H1 (cell line): Measurements from ENCODE around the gene PDLIM4. TPM values are rescaled to one million over a fixed set of nuclear protein-coding genes. Genes with fewer than 3 reads are reported as not detected.
A peak's percentile ranks its signal among the peaks of the same experiment; 100 is the strongest.

ENCODE experiments used
- CTCF ChIA-PET: fragments of 300-600 bp; sonication (Branson Sonifier 250); formaldehyde crosslinking; loops from one replicate; lab custom pipeline; 2021; ENCODE audit not compliant: partially characterized antibody; lab: Charles Lee
- POLR2A ChIA-PET: fragments of 300-600 bp; sonication (Branson Sonifier 250); formaldehyde crosslinking; loops from one replicate; lab custom pipeline; 2021; ENCODE audit warnings: inconsistent platforms; ENCODE audit not compliant: partially characterized antibody; lab: Charles Lee
- DNase-seq, 2 experiments: peaks; one replicate each; pipeline versions ENCODE4 v3.0.0 to v3.0.0-alpha.2; 2010 to 2022; ENCODE audit warnings: low spot score in 2 of 2, low read depth in 1 of 2, mixed read lengths in 1 of 2
- FAIRE-seq: peaks from 2 replicates; lab custom pipeline; 2011; peaks lifted over from hg19 to GRCh38; lab: Jason Lieb, UNC
- H2AFZ ChIP-seq: 2 replicates; pipeline ENCODE4 v1.8.1; 2012; ENCODE audit warnings: low read length, inconsistent platforms
- H2AK5ac ChIP-seq: 2 replicates; pipeline ENCODE4 v1.6.1; 2013; ENCODE audit warnings: low read depth, low read length
- H2BK120ac ChIP-seq: replicated peaks from 2 replicates; pipeline ENCODE3; 2013; ENCODE audit warnings: low read depth, low read length, inconsistent platforms
- H2BK12ac ChIP-seq: 2 replicates; pipeline ENCODE4 v1.6.1; 2013; ENCODE audit warnings: low read depth, low read length
- H2BK15ac ChIP-seq: 2 replicates; pipeline ENCODE4 v1.6.1; 2013; ENCODE audit warnings: low read length
- H2BK20ac ChIP-seq: 2 replicates; pipeline ENCODE4 v1.6.1; 2013; ENCODE audit warnings: low read length
- H2BK5ac ChIP-seq: 2 replicates; pipeline ENCODE4 v1.6.1; 2013; ENCODE audit warnings: low read depth, low read length
- H3K14ac ChIP-seq: 2 replicates; pipeline ENCODE4 v1.6.1; 2013; ENCODE audit warnings: inconsistent platforms; ENCODE audit not compliant: insufficient read length
- H3K18ac ChIP-seq: 2 replicates; pipeline ENCODE4 v1.6.1; 2013; ENCODE audit warnings: low read length; ENCODE audit errors: extremely low read depth
- H3K23ac ChIP-seq: 2 replicates; pipeline ENCODE4 v1.6.1; 2013; ENCODE audit warnings: inconsistent platforms; ENCODE audit not compliant: insufficient read length
- H3K23me2 ChIP-seq: 2 replicates; pipeline ENCODE4 v1.6.1; 2013; ENCODE audit warnings: low read depth, low read length
- H3K27ac ChIP-seq: 2 replicates; pipeline ENCODE4 v1.6.1; 2011; ENCODE audit warnings: low read depth, low read length, inconsistent platforms
- H3K27me3 ChIP-seq, 4 experiments: replicated peaks in 1 of 4; 1 replicate in 1 of 4; 2 replicates in 3 of 4; pipeline versions ENCODE4 v1.6.1 to v1.8.1; 2011 to 2013; ENCODE audit warnings: low read length in 3 of 4, mild to moderate bottlenecking in 3 of 4, inconsistent platforms in 2 of 4, mixed read lengths in 2 of 4, moderate library complexity in 1 of 4; ENCODE audit not compliant: control insufficient read depth in 3 of 4, insufficient read depth in 3 of 4; ENCODE audit errors: extremely low read depth in 1 of 4
- H3K36me3 ChIP-seq, 4 experiments: 2 replicates each; pipeline versions ENCODE4 v1.6.1 to v1.8.1; 2011 to 2013; ENCODE audit warnings: mild to moderate bottlenecking in 4 of 4, low read length in 3 of 4, moderate library complexity in 2 of 4, control low read depth in 1 of 4, inconsistent platforms in 1 of 4; ENCODE audit not compliant: insufficient read depth in 4 of 4, control insufficient read depth in 2 of 4
- H3K4ac ChIP-seq: replicated peaks from 2 replicates; pipeline ENCODE3; 2013; ENCODE audit warnings: low read length, low read depth, mixed read lengths, inconsistent platforms; ENCODE audit not compliant: insufficient read length
- H3K4me1 ChIP-seq, 4 experiments: replicated peaks in 1 of 4; 1 replicate in 1 of 4; 2 replicates in 3 of 4; pipeline versions ENCODE4 v1.6.1 to v1.8.1; 2011 to 2013; ENCODE audit warnings: low read length in 3 of 4, inconsistent platforms in 2 of 4, mixed read lengths in 1 of 4; ENCODE audit not compliant: insufficient read depth in 4 of 4, control insufficient read depth in 3 of 4
- H3K4me2 ChIP-seq, 2 experiments: 2 replicates each; pipeline versions ENCODE4 v1.6.1 to v1.8.1; 2011 to 2013; ENCODE audit warnings: low read depth in 2 of 2, low read length in 2 of 2, control low read depth in 1 of 2, inconsistent platforms in 1 of 2, mild to moderate bottlenecking in 1 of 2; ENCODE audit not compliant: insufficient read depth in 1 of 2
- H3K4me3 ChIP-seq, 4 experiments: fragments of 200-600, 300-600 bp in 1 of 4; sonication (generic), shearing (Covaris generic), sonication (Bioruptor Twin) in 1 of 4; 2 replicates each; pipeline versions ENCODE4 v1.5.1 to v1.8.1; 2011 to 2016; ENCODE audit warnings: low read length in 4 of 4, low read depth in 3 of 4, control low read depth in 2 of 4, inconsistent platforms in 2 of 4, mild to moderate bottlenecking in 2 of 4, mixed read lengths in 1 of 4, moderate library complexity in 1 of 4; ENCODE audit not compliant: insufficient read depth in 2 of 4; ENCODE audit errors: extremely low read depth in 1 of 4
- H3K56ac ChIP-seq: replicated peaks from 2 replicates; pipeline ENCODE3; 2013; ENCODE audit warnings: low read depth, mild to moderate bottlenecking, mixed read lengths, low read length, inconsistent platforms; ENCODE audit not compliant: insufficient read length
- H3K79me1 ChIP-seq: 2 replicates; pipeline ENCODE4 v1.6.1; 2013; ENCODE audit warnings: low read depth, low read length, control low read depth
- H3K79me2 ChIP-seq, 2 experiments: 2 replicates each; pipeline versions ENCODE4 v1.6.1 to v1.8.1; 2012 to 2013; ENCODE audit warnings: low read length in 2 of 2, mild to moderate bottlenecking in 2 of 2, inconsistent platforms in 1 of 2; ENCODE audit not compliant: insufficient read depth in 2 of 2, control insufficient read depth in 1 of 2
- H3K9ac ChIP-seq, 4 experiments: replicated peaks in 1 of 4; 1 replicate in 1 of 4; 2 replicates in 3 of 4; pipeline versions ENCODE4 v1.6.1 to v1.8.1; 2011 to 2013; ENCODE audit warnings: low read depth in 3 of 4, low read length in 3 of 4, control low read depth in 2 of 4, mild to moderate bottlenecking in 2 of 4, moderate library complexity in 2 of 4, inconsistent platforms in 1 of 4; ENCODE audit errors: extremely low read depth in 1 of 4
- H3K9me3 ChIP-seq, 2 experiments: 2 replicates each; pipeline versions ENCODE4 v1.6.1 to v1.8.1; 2012 to 2013; ENCODE audit warnings: mild to moderate bottlenecking in 2 of 2, moderate library complexity in 2 of 2, control low read depth in 1 of 2, inconsistent platforms in 1 of 2, low read depth in 1 of 2, low read length in 1 of 2, mixed read lengths in 1 of 2; ENCODE audit not compliant: insufficient read depth in 2 of 2
- H4K20me1 ChIP-seq, 2 experiments: replicated peaks in 1 of 2; 2 replicates each; pipeline versions ENCODE3 to v1.8.1; 2011 to 2013; ENCODE audit warnings: inconsistent platforms in 2 of 2, low read length in 2 of 2, mild to moderate bottlenecking in 1 of 2; ENCODE audit not compliant: insufficient read depth in 2 of 2, control insufficient read depth in 1 of 2
- H4K5ac ChIP-seq: 2 replicates; pipeline ENCODE4 v1.6.1; 2013; ENCODE audit warnings: low read length, low read depth, mixed read lengths, inconsistent platforms; ENCODE audit not compliant: insufficient read length
- H4K8ac ChIP-seq: 2 replicates; pipeline ENCODE4 v1.8.0; 2013; ENCODE audit warnings: mild to moderate bottlenecking, moderate library complexity, low read length, inconsistent platforms; ENCODE audit not compliant: insufficient read depth; ENCODE audit errors: extremely low read depth
- H4K91ac ChIP-seq: replicated peaks from 2 replicates; pipeline ENCODE3; 2013; ENCODE audit warnings: low read length, mixed read lengths, inconsistent platforms; ENCODE audit not compliant: insufficient read length
- MAFK ChIP-seq: IDR thresholded peaks from 2 replicates; pipeline ENCODE4 v1.6.1; 2012; ENCODE audit warnings: low read depth, mild to moderate bottlenecking, improper control_type of control experiment, low read length
- RAD21 ChIP-seq, 2 experiments: IDR thresholded peaks in 1 of 2; conservative IDR thresholded peaks in 1 of 2; 2 replicates each; pipeline ENCODE4 v1.6.1; 2011; ENCODE audit warnings: low read depth in 2 of 2, low read length in 2 of 2, improper control_type of control experiment in 1 of 2, inconsistent platforms in 1 of 2, mild to moderate bottlenecking in 1 of 2, moderate library complexity in 1 of 2
- WGBS, 2 experiments: shearing (Covaris generic) in 1 of 2; methylation state at CpG; one replicate each; pipeline versions ENCODE4 v1.1.6 to v1.1.7; 2013 to 2015; ENCODE audit warnings: low lambda C conversion rate in 2 of 2, mixed read lengths in 2 of 2, inconsistent platforms in 1 of 2, low coverage in 1 of 2, missing lambda C conversion rate in 1 of 2; ENCODE audit not compliant: insufficient replicate concordance in 2 of 2, insufficient coverage in 1 of 2, insufficient read length in 1 of 2; ENCODE audit errors: extremely low coverage in 1 of 2, missing lambda C conversion rate in 1 of 2; 5-methylcytosine and 5-hydroxymethylcytosine counted together
- polyA plus RNA-seq, 7 experiments: library from polyadenylated mRNA; depleted of rRNA in 3 of 7; stranded (reverse) in 5 of 7; unstranded in 2 of 7; fragments of >200 nt in 5 of 7; fragments of 200-250 nt in 2 of 7; gene quantifications; 1 replicate in 5 of 7; 2 replicates in 1 of 7; 4 replicates in 1 of 7; pipeline versions ENCODE4 v1.2.1 to v1.2.3, GENCODE V29; 2011 to 2013; ENCODE audit warnings: missing spikeins in 2 of 7, mixed read lengths in 2 of 7
- total RNA-seq: library from RNA; stranded (reverse); fragmentation: NEBNext Ultra II Directional; extraction: Animal tissue kit (Norgen Biotek cat#: 25700); gene quantifications from 2 replicates; pipeline ENCODE4 v1.2.1, GENCODE V29; 2021
- TF ChIP-seq, protein P1 (sequence below), 3 experiments: IDR thresholded peaks; 1 replicate in 2 of 3; 2 replicates in 1 of 3; pipeline versions ENCODE4 v1.5.1 to v1.6.1; 2011; ENCODE audit warnings: low read length in 3 of 3, mild to moderate bottlenecking in 3 of 3, inconsistent platforms in 2 of 3, low read depth in 1 of 3, moderate library complexity in 1 of 3; ENCODE audit not compliant: insufficient read depth in 1 of 3; ENCODE audit errors: control extremely low read depth in 1 of 3
- TF ChIP-seq, protein P2 (sequence below): IDR thresholded peaks from 2 replicates; pipeline ENCODE4 v1.6.1; 2012; ENCODE audit warnings: inconsistent platforms

The PDLIM4 gene
- total and polyA plus RNA-seq, 2 of the 8 experiments (the other 6 are each of a cell fraction or from before 2014, with no cell fraction given): 10.7 to 29.1 TPM

DNA sequence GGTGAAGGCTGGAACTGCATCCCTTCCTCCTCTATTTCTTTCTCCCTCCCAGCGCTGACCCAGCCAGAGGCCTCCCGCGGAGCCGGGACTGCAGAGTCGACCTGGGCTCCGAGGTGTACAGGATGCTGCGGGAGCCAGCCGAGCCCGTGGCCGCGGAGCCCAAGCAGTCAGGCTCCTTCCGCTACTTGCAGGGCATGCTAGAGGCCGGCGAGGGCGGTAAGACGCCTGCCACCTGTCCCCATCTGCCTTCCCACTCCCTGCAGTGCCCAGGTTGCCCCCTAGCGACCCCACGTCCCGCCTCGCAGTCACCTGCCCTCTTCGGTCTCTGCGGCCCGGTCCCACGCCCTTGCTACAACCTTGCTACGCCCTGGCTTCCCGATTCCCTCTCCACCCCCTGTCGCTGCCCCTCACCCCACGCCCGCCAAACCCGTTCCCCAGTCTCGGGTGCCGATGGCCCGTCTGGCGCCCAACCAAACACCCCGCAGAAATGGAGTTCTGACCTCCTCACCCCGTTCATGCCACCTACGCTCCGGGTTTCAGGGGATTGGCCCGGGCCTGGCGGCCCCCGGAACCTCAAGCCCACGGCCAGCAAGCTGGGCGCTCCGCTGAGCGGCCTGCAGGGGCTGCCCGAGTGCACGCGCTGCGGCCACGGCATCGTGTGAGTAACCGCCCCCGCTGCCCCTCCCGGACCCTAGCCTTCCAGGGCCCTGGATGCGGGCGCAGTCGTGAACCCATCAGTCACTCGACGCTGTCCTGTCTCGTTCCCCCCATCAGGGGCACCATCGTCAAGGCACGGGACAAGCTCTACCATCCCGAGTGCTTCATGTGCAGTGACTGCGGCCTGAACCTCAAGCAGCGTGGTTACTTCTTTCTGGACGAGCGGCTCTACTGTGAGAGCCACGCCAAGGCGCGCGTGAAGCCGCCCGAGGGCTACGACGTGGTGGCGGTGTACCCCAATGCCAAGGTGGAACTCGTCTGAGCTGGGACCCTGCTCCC, 14.1 kb downstream of the PDLIM4 start:
- Histone ChIP-seq H2BK5ac (no peak overlapping the region), H3K4me1 (peaks cover 0 to 6% (median under 1%) of the 10 kb centered on the region in 4 experiments; a peak in 3 of 7 replicates), H4K20me1 (no peaks in the 10 kb centered on the region), H3K14ac (no peak overlapping the region), H3K4me3 (no peak overlapping the region), H3K23me2 (no peaks in the 10 kb centered on the region), H3K79me1 (no peaks in the 10 kb centered on the region), H3K56ac (no peak overlapping the region), H3K18ac (no peak overlapping the region), H2BK120ac (no peak overlapping the region), H3K79me2 (no peaks in the 10 kb centered on the region), H4K5ac (no peak overlapping the region), H3K27me3 (no peaks in the 10 kb centered on the region), H3K4ac (no peak overlapping the region), H4K8ac (0 out of 2 replicates have a peak overlapping the region, but pooled peaks have one; percentile 1), H2BK20ac (no peak overlapping the region), H3K36me3 (no peaks in the 10 kb centered on the region; a peak in 1 of 8 replicates), H2BK12ac (peak overlapping the region; percentile 27; the same call in 1 of the 2 replicates), H2AFZ (no peak overlapping the region), H3K9me3 (no peaks in the 10 kb centered on the region), H3K4me2 (no peak overlapping the region), H4K91ac (no peak overlapping the region), H3K27ac (no peak overlapping the region), H2AK5ac (no peak overlapping the region), H3K9ac (no peak overlapping the region), H2BK15ac (no peak overlapping the region), H3K23ac (no peak overlapping the region)
- FAIRE-seq: no peak
- 93% methylated on average over 61 of the region's 77 CpGs; no CpG with 5 or more reads in 1 of the 2 experiments for WGBS, 2 experiments
- POLR2A ChIA-PET: interaction anchor here (0.6 to 1.5 kb wide), 3 partner anchors 14 to 55 kb away, joined by 3 to 6 read pairs (median 4); partner anchors contain the start of gene SLC22A4
- TF ChIP-seq, protein P1, sequence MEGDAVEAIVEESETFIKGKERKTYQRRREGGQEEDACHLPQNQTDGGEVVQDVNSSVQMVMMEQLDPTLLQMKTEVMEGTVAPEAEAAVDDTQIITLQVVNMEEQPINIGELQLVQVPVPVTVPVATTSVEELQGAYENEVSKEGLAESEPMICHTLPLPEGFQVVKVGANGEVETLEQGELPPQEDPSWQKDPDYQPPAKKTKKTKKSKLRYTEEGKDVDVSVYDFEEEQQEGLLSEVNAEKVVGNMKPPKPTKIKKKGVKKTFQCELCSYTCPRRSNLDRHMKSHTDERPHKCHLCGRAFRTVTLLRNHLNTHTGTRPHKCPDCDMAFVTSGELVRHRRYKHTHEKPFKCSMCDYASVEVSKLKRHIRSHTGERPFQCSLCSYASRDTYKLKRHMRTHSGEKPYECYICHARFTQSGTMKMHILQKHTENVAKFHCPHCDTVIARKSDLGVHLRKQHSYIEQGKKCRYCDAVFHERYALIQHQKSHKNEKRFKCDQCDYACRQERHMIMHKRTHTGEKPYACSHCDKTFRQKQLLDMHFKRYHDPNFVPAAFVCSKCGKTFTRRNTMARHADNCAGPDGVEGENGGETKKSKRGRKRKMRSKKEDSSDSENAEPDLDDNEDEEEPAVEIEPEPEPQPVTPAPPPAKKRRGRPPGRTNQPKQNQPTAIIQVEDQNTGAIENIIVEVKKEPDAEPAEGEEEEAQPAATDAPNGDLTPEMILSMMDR (IDR thresholded peaks at IDR 0.05; ENCODE audit: control extremely low read depth in 1 of 3, insufficient read depth in 1 of 3, low read depth in 1 of 3, low read length in 3 of 3): peak in 2 of 3 experiments; percentile 27 to 41; a peak in 3 of 4 replicates
- TF ChIP-seq MAFK: no peak
- TF ChIP-seq RAD21 (IDR thresholded peaks at IDR 0.05 in 1 of 2, conservative IDR thresholded peaks at IDR 0.05 in 1 of 2; ENCODE audit: low read depth in 2 of 2, low read length in 2 of 2): peak in 1 of 2 experiments; percentile 35; a peak in 1 of 4 replicates
- TF ChIP-seq, protein P2, sequence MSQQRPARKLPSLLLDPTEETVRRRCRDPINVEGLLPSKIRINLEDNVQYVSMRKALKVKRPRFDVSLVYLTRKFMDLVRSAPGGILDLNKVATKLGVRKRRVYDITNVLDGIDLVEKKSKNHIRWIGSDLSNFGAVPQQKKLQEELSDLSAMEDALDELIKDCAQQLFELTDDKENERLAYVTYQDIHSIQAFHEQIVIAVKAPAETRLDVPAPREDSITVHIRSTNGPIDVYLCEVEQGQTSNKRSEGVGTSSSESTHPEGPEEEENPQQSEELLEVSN: peak; percentile 39; the same call in 1 of the 2 replicates
- CTCF ChIA-PET: interaction anchor here (0.7 to 3.5 kb wide), 52 partner anchors 9 to 1010 kb away, joined by 3 to 54 read pairs (median 4); partner anchors contain the start of genes P4HA2, PDLIM4, SLC22A4 and SLC22A5
- DNase-seq: peak in 1 of 2 experiments; percentile 66
